ENCODE measurements around the gene MAT2A. TPM values are rescaled to one million over a fixed set of nuclear protein-coding genes. Genes with fewer than 3 reads are reported as not detected.
"Not testable (repeated sequence)": the region's sequence is repeated elsewhere in the genome, so short reads cannot be mapped to it uniquely, and the experiment has no call there.

Gene MAT2A
- total RNA-seq, 1 donor from 2014 or later, result 161 TPM

- no peak for DNase-seq (ENCODE audit: low read depth, low spot score)
These were observed 14.5 kb upstream of the MAT2A start for GRCh38 chr2:85524336-85524908.

- DNase-seq (ENCODE audit: low read depth, low spot score), result no peak
These were observed 13.9 kb upstream of the MAT2A start for GRCh38 chr2:85525029-85525428.

GRCh38 chr2:85525567-85525966 lies 13.4 kb upstream of the MAT2A start:
- no peak for DNase-seq (ENCODE audit: low read depth, low spot score)

- DNase-seq (ENCODE audit: low read depth, low spot score), result no peak
These were observed 11.2 kb upstream of the MAT2A start for GRCh38 chr2:85527787-85528186.

GRCh38 chr2:85528355-85528754 lies 10.6 kb upstream of the MAT2A start:
- no peak for DNase-seq (ENCODE audit: low read depth, low spot score)

GRCh38 chr2:85529809-85530208 lies 9.2 kb upstream of the MAT2A start:
- DNase-seq (ENCODE audit: low read depth, low spot score), result no peak

GRCh38 chr2:85531589-85531988 lies 7.4 kb upstream of the MAT2A start:
- DNase-seq (ENCODE audit: low read depth, low spot score), result no peak

GRCh38 chr2:85534099-85534498 lies 4.9 kb upstream of the MAT2A start:
- no peak for DNase-seq (ENCODE audit: low read depth, low spot score)

GRCh38 chr2:85534881-85535280 lies 4.1 kb upstream of the MAT2A start:
- DNase-seq (ENCODE audit: low read depth, low spot score), result no peak

GRCh38 chr2:85536479-85536878 lies 2.5 kb upstream of the MAT2A start:
- no peak for DNase-seq (ENCODE audit: low read depth, low spot score)

GRCh38 chr2:85537600-85538506 lies 1.1 kb upstream of the MAT2A start:
- DNase-seq (ENCODE audit: low read depth, low spot score), result no peak

- no peak for DNase-seq (ENCODE audit: low read depth, low spot score)
These were observed 579 bp downstream of the MAT2A start for GRCh38 chr2:85539361-85540132.

GRCh38 chr2:85540133-85540648 lies 1.2 kb downstream of the MAT2A start:
- no peak for DNase-seq (ENCODE audit: low read depth, low spot score)

GRCh38 chr2:85541262-85541661 lies 2.3 kb downstream of the MAT2A start:
- DNase-seq (ENCODE audit: low read depth, low spot score), result no peak

- no peak for DNase-seq (ENCODE audit: low read depth, low spot score)
These were observed 2.9 kb downstream of the MAT2A start for GRCh38 chr2:85541753-85542457.

- DNase-seq (ENCODE audit: low read depth, low spot score), result no peak
These were observed 3.8 kb downstream of the MAT2A start for GRCh38 chr2:85542777-85543176.

GRCh38 chr2:85544254-85544691 lies 5.3 kb downstream of the MAT2A start:
- not testable (repeated sequence) for DNase-seq (ENCODE audit: low read depth, low spot score)

- not testable (repeated sequence) for DNase-seq (ENCODE audit: low read depth, low spot score)
These were observed 6.2 kb downstream of the MAT2A start for GRCh38 chr2:85544915-85545779.

- DNase-seq (ENCODE audit: low read depth, low spot score), result no peak
These were observed 6.8 kb downstream of the MAT2A start for GRCh38 chr2:85545780-85546240.

Data from pulmonary artery endothelial cell (primary cell).